CD4-positive, alpha-beta memory T cell (primary cell): Measurements from ENCODE around the gene UROS. TPM values are rescaled to one million over a fixed set of nuclear protein-coding genes. Genes with fewer than 3 reads are reported as not detected.
A peak's percentile ranks its signal among the peaks of the same experiment; 100 is the strongest.

Source experiments
- CTCF ChIA-PET: fragments of 350-600 bp; sonication (Branson Sonifier 250); formaldehyde crosslinking; loops from one replicate; lab custom pipeline; 2021; ENCODE audit warnings: inconsistent platforms; ENCODE audit not compliant: partially characterized antibody; lab: Charles Lee
- POLR2A ChIA-PET: fragments of 350-600 bp; sonication (Branson Sonifier 250); formaldehyde crosslinking; loops from one replicate; lab custom pipeline; 2021; ENCODE audit not compliant: partially characterized antibody; lab: Charles Lee
- DNase-seq, 5 donors: peaks; one replicate each; pipeline versions ENCODE4 v3.0.0 to v3.0.0-alpha.2; 2020 to 2022; ENCODE audit warnings: mixed read lengths in 1 of 5
- H3K27ac ChIP-seq: one replicate; pipeline ENCODE4 v1.7.0; 2013; ENCODE audit warnings: low read depth, low read length
- H3K27me3 ChIP-seq: 2 replicates; pipeline ENCODE4 v1.7.0; 2013; ENCODE audit warnings: mild to moderate bottlenecking, low read length, moderate library complexity; ENCODE audit not compliant: insufficient read depth
- H3K36me3 ChIP-seq: 2 replicates; pipeline ENCODE4 v1.7.0; 2013; ENCODE audit warnings: mild to moderate bottlenecking, low read length, moderate library complexity; ENCODE audit not compliant: insufficient read depth
- H3K4me1 ChIP-seq: 2 replicates; pipeline ENCODE4 v1.7.0; 2013; ENCODE audit warnings: mild to moderate bottlenecking, low read length, moderate library complexity; ENCODE audit not compliant: insufficient read depth
- H3K4me3 ChIP-seq, 2 donors: one replicate each; pipeline ENCODE4 v1.7.0; 2013; ENCODE audit warnings: low read length in 2 of 2, mild to moderate bottlenecking in 1 of 2
- H3K9me3 ChIP-seq, 2 donors: one replicate each; pipeline ENCODE4 v1.7.0; 2013; ENCODE audit warnings: low read length in 2 of 2, control low read depth in 1 of 2; ENCODE audit not compliant: control insufficient read depth in 1 of 2
- H3K27ac Mint-ChIP-seq, 7 donors: one replicate each; pipeline ENCODE4 v1.8.0; 2020 to 2021; ENCODE audit warnings: mixed read lengths in 7 of 7, mild to moderate bottlenecking in 6 of 7, inconsistent platforms in 3 of 7, moderate library complexity in 3 of 7
- H3K27me3 Mint-ChIP-seq, 2 donors: one replicate each; pipeline ENCODE4 v1.8.0; 2020 to 2021; ENCODE audit warnings: mixed read lengths in 2 of 2
- H3K36me3 Mint-ChIP-seq, 2 donors: one replicate each; pipeline ENCODE4 v1.8.0; 2020 to 2021; ENCODE audit warnings: mixed read lengths in 2 of 2, inconsistent platforms in 1 of 2, mild to moderate bottlenecking in 1 of 2
- H3K4me1 Mint-ChIP-seq, 4 donors: one replicate each; pipeline ENCODE4 v1.8.0; 2020 to 2021; ENCODE audit warnings: mixed read lengths in 4 of 4, mild to moderate bottlenecking in 1 of 4
- H3K4me3 Mint-ChIP-seq, 8 donors: one replicate each; pipeline ENCODE4 v1.8.0; 2020 to 2021; ENCODE audit warnings: mixed read lengths in 8 of 8, mild to moderate bottlenecking in 7 of 8, moderate library complexity in 6 of 8, inconsistent platforms in 3 of 8
- H3K9me3 Mint-ChIP-seq, 8 donors: one replicate each; pipeline ENCODE4 v1.8.0; 2020 to 2021; ENCODE audit warnings: mixed read lengths in 8 of 8, mild to moderate bottlenecking in 5 of 8, inconsistent platforms in 3 of 8, moderate library complexity in 1 of 8
- intact Hi-C: fragments of 100-400 bp; cut with micrococcal nuclease; formaldehyde crosslinking; loops from one replicate; pipeline ENCODE4 v1.15.1; 2023
- polyA plus RNA-seq, 2 donors: library from polyadenylated mRNA; unstranded; fragments of 300-500 nt; fragmentation: Illumina TruSeq; gene quantifications; one replicate each; pipeline ENCODE4 v1.2.3, GENCODE V29; 2021
- total RNA-seq, 2 experiments: library from RNA; stranded (reverse); gene quantifications; one replicate each; pipeline ENCODE4 v1.2.3, GENCODE V29; 2021

UROS gene
- total and polyA plus RNA-seq, 4 experiments from 2014 or later = 38.8 to 69.8 (median 48.6) TPM

- CTCF ChIA-PET = interaction anchor here (1.6 kb wide), 1 partner anchor 14 kb away, joined by 3 read pairs; no protein-coding TSS in a partner anchor
- Mint-ChIP-seq H3K4me3 (no peak overlapping the region), H3K9me3 (no peaks in the 10 kb centered on the region), H3K27me3 (no peaks in the 10 kb centered on the region), H3K36me3 (peaks cover 40 to 65% of the 10 kb centered on the region in 2 donors), H3K27ac (peak overlapping the region in 3 of 7 donors; percentile 7 to 77 (median 42)), H3K4me1 (peaks cover 6 to 18% (median 14%) of the 10 kb centered on the region in 4 donors)
- no peak overlapping the region for H3K4me3 ChIP-seq
- peaks cover 59% of the 10 kb centered on the region for H3K36me3 ChIP-seq
- H3K4me1 ChIP-seq = peaks cover 26% of the 10 kb centered on the region
- intact Hi-C loops = no loop called here
- H3K27me3 ChIP-seq = no peaks in the 10 kb centered on the region
- no peaks in the 10 kb centered on the region for H3K9me3 ChIP-seq
- DNase-seq = no peak
- POLR2A ChIA-PET = no interaction called here
- no peak overlapping the region for H3K27ac ChIP-seq
Observed at GRCh38 chr10:125828311-125828710, 5.3 kb upstream of the UROS start.

GRCh38 chr10:125827133-125827532, 4.1 kb upstream of the UROS start:
- H3K27ac Mint-ChIP-seq = peak overlapping the region in 2 of 7 donors; percentile 25 to 76
- H3K27me3 ChIP-seq = no peaks in the 10 kb centered on the region
- intact Hi-C loops = no loop called here
- H3K9me3 ChIP-seq = no peaks in the 10 kb centered on the region
- ChIA-PET POLR2A (no interaction called here), CTCF (interaction anchor here (1.3 to 1.6 kb wide), 2 partner anchors 10 to 16 kb away, joined by 3 read pairs; no protein-coding TSS in a partner anchor)
- H3K27me3 Mint-ChIP-seq = no peaks in the 10 kb centered on the region
- no peaks in the 10 kb centered on the region for H3K9me3 Mint-ChIP-seq
- H3K36me3 Mint-ChIP-seq = peaks cover 36 to 55% of the 10 kb centered on the region in 2 donors
- DNase-seq = no peak
- H3K27ac ChIP-seq = no peak overlapping the region
- peaks cover 47% of the 10 kb centered on the region for H3K36me3 ChIP-seq
- peaks cover 27% of the 10 kb centered on the region for H3K4me1 ChIP-seq
- no peak overlapping the region for H3K4me3 ChIP-seq
- H3K4me3 Mint-ChIP-seq = peak overlapping the region in 1 of 8 donors; percentile 17
- peaks cover 6 to 18% (median 15%) of the 10 kb centered on the region in 4 donors for H3K4me1 Mint-ChIP-seq

- H3K36me3 Mint-ChIP-seq = peaks cover 25 to 36% of the 10 kb centered on the region in 2 donors
- intact Hi-C loops = loop anchor here (5.0 kb wide), 2 partner anchors 1022 to 1362 kb away; partner anchors contain the start of genes ABRAXAS2 and LHPP
Observed at GRCh38 chr10:125824736-125825135, 1.7 kb upstream of the UROS start.

GRCh38 chr10:125823663-125824251, 699 bp upstream of the UROS start:
- intact Hi-C loops = loop anchor here (1.0 to 5.0 kb wide), 4 partner anchors 73 to 1361 kb away; partner anchors contain the start of genes ABRAXAS2, EDRF1, FANK1 and LHPP
- Mint-ChIP-seq H3K4me3 (no peak overlapping the region), H3K27me3 (no peaks in the 10 kb centered on the region), H3K9me3 (peaks cover 0 to 3% (median 0%) of the 10 kb centered on the region in 8 donors), H3K27ac (no peak overlapping the region), H3K36me3 (peaks cover 17 to 26% of the 10 kb centered on the region in 2 donors), H3K4me1 (peaks cover 22 to 36% (median 28%) of the 10 kb centered on the region in 4 donors)
- ChIA-PET POLR2A (interaction anchor here (0.5 to 1.8 kb wide), 9 partner anchors 8 to 907 kb away, joined by 3 to 19 read pairs (median 3); partner anchors contain the start of gene EDRF1), CTCF (no interaction called here)
- Histone ChIP-seq H3K36me3 (peaks cover 21% of the 10 kb centered on the region), H3K4me1 (peaks cover 37% of the 10 kb centered on the region), H3K9me3 (no peaks in the 10 kb centered on the region), H3K4me3 (peak overlapping the region; percentile 67 to 96), H3K27me3 (no peaks in the 10 kb centered on the region), H3K27ac (peak overlapping the region; percentile 88)
- no peak for DNase-seq

More at GRCh38 chr10:125824736-125825135, 1.7 kb upstream of the UROS start:
- CTCF ChIA-PET = no interaction called here
- H3K36me3 ChIP-seq = peaks cover 31% of the 10 kb centered on the region
- peaks cover 37% of the 10 kb centered on the region for H3K4me1 ChIP-seq
- POLR2A ChIA-PET = no interaction called here
- no peaks in the 10 kb centered on the region for H3K27me3 ChIP-seq
- Mint-ChIP-seq H3K4me1 (peaks cover 22 to 40% (median 28%) of the 10 kb centered on the region in 4 donors), H3K4me3 (no peak overlapping the region), H3K27me3 (no peaks in the 10 kb centered on the region), H3K27ac (no peak overlapping the region), H3K9me3 (peaks cover 0 to 3% (median 0%) of the 10 kb centered on the region in 8 donors)
- DNase-seq = no peak
- H3K9me3 ChIP-seq = no peaks in the 10 kb centered on the region
- H3K27ac ChIP-seq = peak overlapping the region; percentile 88
- H3K4me3 ChIP-seq = peak overlapping the region in 1 of 2 donors; percentile 96

GRCh38 chr10:125820701-125821100, 2.4 kb downstream of the UROS start:
- no peak for DNase-seq
- Histone ChIP-seq H3K9me3 (no peaks in the 10 kb centered on the region), H3K4me1 (peaks cover 30% of the 10 kb centered on the region), H3K36me3 (no peaks in the 10 kb centered on the region), H3K4me3 (no peak overlapping the region), H3K27ac (no peak overlapping the region), H3K27me3 (no peaks in the 10 kb centered on the region)
- H3K27me3 Mint-ChIP-seq = no peaks in the 10 kb centered on the region
- ChIA-PET CTCF (no interaction called here), POLR2A (no interaction called here)
- H3K27ac Mint-ChIP-seq = peak overlapping the region in 1 of 7 donors; percentile 8
- peaks cover 0 to 9% of the 10 kb centered on the region in 2 donors for H3K36me3 Mint-ChIP-seq
- H3K9me3 Mint-ChIP-seq = peaks cover 0 to 3% (median 0%) of the 10 kb centered on the region in 8 donors
- peak overlapping the region in 4 of 8 donors; percentile 7 to 88 (median 77) for H3K4me3 Mint-ChIP-seq
- intact Hi-C loops = loop anchor here (5.0 kb wide), 2 partner anchors 1018 to 1358 kb away; partner anchors contain the start of genes ABRAXAS2 and LHPP
- peaks cover 15 to 25% (median 17%) of the 10 kb centered on the region in 4 donors for H3K4me1 Mint-ChIP-seq

- Histone ChIP-seq H3K4me3 (no peak overlapping the region), H3K4me1 (peaks cover 10% of the 10 kb centered on the region), H3K36me3 (peaks cover 20% of the 10 kb centered on the region), H3K27ac (no peak overlapping the region), H3K9me3 (no peaks in the 10 kb centered on the region), H3K27me3 (no peaks in the 10 kb centered on the region)
- Mint-ChIP-seq H3K27ac (no peak overlapping the region), H3K27me3 (no peaks in the 10 kb centered on the region), H3K4me1 (peaks cover 14 to 25% (median 15%) of the 10 kb centered on the region in 4 donors), H3K36me3 (peaks cover 23 to 36% of the 10 kb centered on the region in 2 donors), H3K4me3 (no peak overlapping the region), H3K9me3 (peaks cover 0 to 3% (median 0%) of the 10 kb centered on the region in 8 donors)
- no peak for DNase-seq
- intact Hi-C loops = no loop called here
- CTCF ChIA-PET = interaction anchor here (1.5 kb wide), 1 partner anchor 10 kb away, joined by 3 read pairs; no protein-coding TSS in a partner anchor
- POLR2A ChIA-PET = no interaction called here
Observed at GRCh38 chr10:125817337-125817946, 5.6 kb downstream of the UROS start.

- Mint-ChIP-seq H3K4me3 (no peak overlapping the region), H3K27ac (no peak overlapping the region), H3K27me3 (no peaks in the 10 kb centered on the region), H3K9me3 (no peaks in the 10 kb centered on the region), H3K36me3 (peaks cover 23 to 37% of the 10 kb centered on the region in 2 donors), H3K4me1 (peaks cover 8 to 17% (median 10%) of the 10 kb centered on the region in 4 donors)
- no peak for DNase-seq
- no peak overlapping the region for H3K4me3 ChIP-seq
- peaks cover 20% of the 10 kb centered on the region for H3K36me3 ChIP-seq
- H3K27me3 ChIP-seq = no peaks in the 10 kb centered on the region
- POLR2A ChIA-PET = no interaction called here
- CTCF ChIA-PET = interaction anchor here (1.5 kb wide), 1 partner anchor 11 kb away, joined by 3 read pairs; no protein-coding TSS in a partner anchor
- H3K9me3 ChIP-seq = no peaks in the 10 kb centered on the region
- intact Hi-C loops = no loop called here
- H3K27ac ChIP-seq = no peak overlapping the region
- peaks cover 4% of the 10 kb centered on the region for H3K4me1 ChIP-seq
Observed at GRCh38 chr10:125816548-125816947, 6.5 kb downstream of the UROS start.
